GM12874 (cell line): Measurements from ENCODE around the gene TIMP2.

Experiments used
- TF ChIP-seq, protein P1 (sequence below): IDR thresholded peaks from 2 replicates; pipeline ENCODE4 v1.5.1; 2011; ENCODE audit warnings: low read depth, mild to moderate bottlenecking, control low read depth, low read length, moderate library complexity; ENCODE audit not compliant: insufficient read depth

Gene TIMP2

DNA sequence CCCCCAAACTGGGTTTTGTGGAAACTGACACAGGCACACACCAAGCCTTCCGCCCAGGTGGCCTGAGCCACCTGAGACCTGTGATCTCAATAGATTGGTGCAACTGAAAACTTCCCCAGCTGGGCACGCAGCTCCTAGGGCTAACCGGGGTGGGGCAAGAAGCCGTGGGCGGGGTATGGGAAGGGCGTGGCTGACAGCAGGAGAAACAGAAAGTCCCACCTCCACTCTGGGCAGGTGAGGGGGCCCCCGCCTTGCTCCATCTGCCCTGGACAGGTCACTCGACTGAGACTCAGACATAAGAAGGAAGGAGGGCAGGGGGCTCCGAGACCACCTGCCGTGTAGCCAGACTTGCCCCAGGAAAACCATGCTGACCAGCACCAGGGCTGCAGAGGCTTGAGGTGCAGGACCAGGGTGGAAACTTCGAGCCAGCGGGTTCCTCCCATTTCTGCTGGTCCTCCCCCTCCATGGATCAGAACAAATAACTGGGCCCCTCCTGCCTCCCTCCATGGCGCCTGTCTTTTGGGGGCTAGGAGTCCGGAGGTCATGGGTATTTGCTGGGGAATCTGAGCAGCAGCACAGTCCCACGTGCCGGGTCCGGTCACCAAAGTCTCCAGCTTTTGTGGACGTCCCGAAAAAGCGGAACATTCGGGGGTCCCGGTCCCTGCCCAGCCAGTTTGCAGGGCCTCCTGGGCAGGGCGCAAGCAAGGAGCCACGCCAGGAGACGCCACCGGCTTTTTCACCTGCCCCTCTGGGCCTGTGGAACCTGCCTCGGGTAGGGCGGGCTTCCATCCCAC lies 1.3 kb downstream of the TIMP2 start:
- TF ChIP-seq, protein P1, sequence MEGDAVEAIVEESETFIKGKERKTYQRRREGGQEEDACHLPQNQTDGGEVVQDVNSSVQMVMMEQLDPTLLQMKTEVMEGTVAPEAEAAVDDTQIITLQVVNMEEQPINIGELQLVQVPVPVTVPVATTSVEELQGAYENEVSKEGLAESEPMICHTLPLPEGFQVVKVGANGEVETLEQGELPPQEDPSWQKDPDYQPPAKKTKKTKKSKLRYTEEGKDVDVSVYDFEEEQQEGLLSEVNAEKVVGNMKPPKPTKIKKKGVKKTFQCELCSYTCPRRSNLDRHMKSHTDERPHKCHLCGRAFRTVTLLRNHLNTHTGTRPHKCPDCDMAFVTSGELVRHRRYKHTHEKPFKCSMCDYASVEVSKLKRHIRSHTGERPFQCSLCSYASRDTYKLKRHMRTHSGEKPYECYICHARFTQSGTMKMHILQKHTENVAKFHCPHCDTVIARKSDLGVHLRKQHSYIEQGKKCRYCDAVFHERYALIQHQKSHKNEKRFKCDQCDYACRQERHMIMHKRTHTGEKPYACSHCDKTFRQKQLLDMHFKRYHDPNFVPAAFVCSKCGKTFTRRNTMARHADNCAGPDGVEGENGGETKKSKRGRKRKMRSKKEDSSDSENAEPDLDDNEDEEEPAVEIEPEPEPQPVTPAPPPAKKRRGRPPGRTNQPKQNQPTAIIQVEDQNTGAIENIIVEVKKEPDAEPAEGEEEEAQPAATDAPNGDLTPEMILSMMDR = no peak

DNA sequence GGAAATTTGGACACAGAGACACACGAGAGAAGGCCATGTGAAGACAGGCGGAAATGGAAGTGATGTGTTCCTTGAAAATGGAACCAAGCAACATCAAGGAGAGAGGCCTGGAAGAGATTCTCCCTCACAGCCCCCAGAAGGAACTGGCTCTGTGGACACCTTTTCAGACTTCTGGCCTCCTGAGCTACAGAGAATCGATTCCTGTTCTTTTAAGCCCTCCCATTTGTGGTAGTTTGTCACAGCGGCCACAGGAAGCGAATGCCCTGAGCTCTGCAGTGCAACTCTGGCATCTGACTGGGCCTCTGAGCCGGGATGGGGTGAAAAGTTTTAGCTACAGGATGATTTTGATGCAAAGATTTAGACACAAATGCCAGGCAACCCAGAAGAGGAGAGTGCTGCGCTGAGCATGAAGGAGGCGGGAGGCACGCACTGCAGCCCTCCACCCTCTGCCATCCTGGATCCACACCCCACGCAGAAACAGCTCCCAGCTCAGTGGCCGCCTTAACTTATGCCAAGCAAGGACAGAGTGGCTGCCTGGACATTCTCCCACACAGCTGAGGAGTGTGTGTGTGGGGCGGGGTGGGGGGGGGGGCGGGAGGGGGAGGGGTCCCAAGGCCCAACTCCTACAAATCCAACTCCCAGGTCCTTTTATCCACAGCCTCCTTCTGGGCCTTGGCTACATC lies 2.2 kb downstream of the TIMP2 start:
- TF ChIP-seq, protein P1 = no peak

DNA sequence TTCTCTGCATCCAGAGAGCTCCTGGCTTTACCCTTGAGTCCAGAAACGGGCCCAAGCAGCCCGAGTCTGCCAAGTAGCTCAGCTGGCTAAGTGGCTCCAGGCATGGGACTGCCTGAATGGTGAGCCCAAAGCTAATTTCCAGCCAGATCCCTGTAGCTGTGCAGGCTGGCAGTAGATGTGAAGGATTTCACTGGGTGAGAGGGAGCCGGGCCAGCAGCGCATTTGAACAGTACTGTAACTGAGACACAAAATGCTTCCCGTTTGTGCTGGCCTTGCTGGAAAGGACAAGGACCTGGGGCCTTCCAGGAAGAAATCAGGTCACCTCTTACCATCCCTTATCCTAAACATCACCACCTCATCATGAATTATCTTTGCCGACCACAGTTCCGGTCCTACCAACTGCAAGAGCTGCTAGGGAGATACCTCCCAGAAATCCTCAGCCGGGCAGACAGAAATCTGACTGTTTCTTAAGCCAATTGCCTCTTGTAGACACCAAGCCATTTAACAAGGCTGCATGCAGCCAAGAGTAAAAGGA lies 3.7 kb downstream of the TIMP2 start:
- TF ChIP-seq, protein P1 = no peak

DNA sequence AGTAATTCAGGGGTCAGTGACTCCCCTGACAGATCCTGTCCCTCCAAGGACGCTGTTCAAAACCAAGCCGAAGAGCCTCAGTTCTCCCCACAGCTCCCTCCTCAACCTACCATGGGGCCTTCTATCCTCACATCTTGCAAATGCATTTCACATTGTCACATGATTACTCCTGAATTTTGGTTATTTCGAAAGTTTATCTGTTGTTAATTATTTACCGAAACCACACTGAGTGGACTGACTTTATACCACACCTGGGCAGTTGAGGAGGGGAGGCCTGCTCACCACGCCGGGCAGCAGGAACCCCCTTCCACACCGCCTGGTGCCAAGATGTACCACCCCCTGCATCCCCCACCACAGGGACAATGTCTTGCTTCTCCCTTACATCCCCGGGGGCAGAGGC lies 4.7 kb downstream of the TIMP2 start:
- TF ChIP-seq, protein P1 = no peak

DNA sequence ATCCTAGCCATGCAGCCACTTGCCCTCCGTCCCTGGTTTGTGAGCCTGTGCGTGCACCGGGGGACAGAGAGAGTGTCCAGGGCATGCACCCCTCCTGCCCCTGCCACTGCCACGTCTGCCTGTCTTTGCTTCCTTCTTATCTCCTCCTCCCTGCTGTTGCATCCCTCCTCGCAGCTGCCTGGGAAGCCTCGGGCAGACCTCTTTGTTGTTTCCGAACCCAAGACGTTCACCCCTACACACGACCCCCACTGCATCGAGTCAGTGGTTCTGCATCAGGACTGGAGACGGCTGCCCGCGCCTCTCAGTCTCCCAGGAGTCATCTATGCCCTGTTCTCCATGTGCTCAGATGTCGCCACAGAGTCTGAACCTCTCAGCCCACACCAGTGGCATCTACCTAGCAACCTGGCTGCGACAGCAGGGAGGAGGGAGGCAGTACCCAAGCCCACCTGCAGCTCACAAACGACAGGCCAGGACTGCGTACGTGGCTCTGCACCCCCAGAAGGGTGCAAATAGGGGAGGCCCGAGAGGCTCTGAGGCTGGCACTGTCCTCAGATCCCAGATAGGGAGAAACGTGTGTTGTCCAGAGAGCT lies 5.2 kb downstream of the TIMP2 start:
- TF ChIP-seq, protein P1 = no peak

DNA sequence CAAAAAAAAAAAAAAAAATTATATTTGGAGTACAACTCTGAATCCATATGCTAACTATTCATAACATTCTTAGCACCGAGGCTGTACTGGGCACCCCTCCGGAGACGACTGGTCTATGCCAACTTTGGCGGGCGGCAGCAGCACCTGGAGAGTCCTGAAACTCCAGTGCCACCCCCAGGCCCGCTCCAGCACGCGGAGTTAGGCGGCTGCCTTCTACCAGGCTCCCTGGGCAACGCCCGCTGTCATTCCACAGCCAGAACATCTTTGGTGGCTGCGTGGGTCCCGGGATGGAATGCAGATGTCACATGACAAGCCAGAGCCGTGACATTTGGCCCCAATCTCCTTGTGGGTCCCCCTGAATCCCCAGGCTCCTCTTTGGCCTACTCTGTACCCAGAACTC lies 6.2 kb downstream of the TIMP2 start:
- TF ChIP-seq, protein P1 = no peak
